GM20000 (cell line): Measurements from ENCODE around the gene PLXNB3.

Experiments used
- DNase-seq: peaks from one replicate; pipeline ENCODE4 v3.0.0; 2012; ENCODE audit warnings: low spot score
- CTCF ChIP-seq: IDR thresholded peaks from 2 replicates; pipeline ENCODE4 v1.5.1; 2012; ENCODE audit warnings: mild to moderate bottlenecking, control low read depth; ENCODE audit errors: extremely low read depth, missing control alignments

PLXNB3 gene

GRCh38 chrX:153819384-153820040 lies 55.5 kb downstream of the PLXNB3 start:
- no peak for DNase-seq
- TF ChIP-seq CTCF, result no peak

- TF ChIP-seq CTCF, result no peak
- no peak for DNase-seq
Measured at GRCh38 chrX:153820601-153821000, 56.6 kb downstream of the PLXNB3 start.

- TF ChIP-seq CTCF, result no peak
- no peak for DNase-seq
Measured at GRCh38 chrX:153821066-153821465, 57.0 kb downstream of the PLXNB3 start.

GRCh38 chrX:153824348-153824747 lies 60.3 kb downstream of the PLXNB3 start:
- DNase-seq, result no peak
- TF ChIP-seq CTCF, result no peak

GRCh38 chrX:153825042-153825441 lies 61.0 kb downstream of the PLXNB3 start:
- TF ChIP-seq CTCF, result no peak
- no peak for DNase-seq
